ENCODE measurements around the gene RELT.

The RELT gene

GRCh38 chr11:73439002-73439843 lies 63.0 kb downstream of the RELT start:
- no peak for DNase-seq

DNA sequence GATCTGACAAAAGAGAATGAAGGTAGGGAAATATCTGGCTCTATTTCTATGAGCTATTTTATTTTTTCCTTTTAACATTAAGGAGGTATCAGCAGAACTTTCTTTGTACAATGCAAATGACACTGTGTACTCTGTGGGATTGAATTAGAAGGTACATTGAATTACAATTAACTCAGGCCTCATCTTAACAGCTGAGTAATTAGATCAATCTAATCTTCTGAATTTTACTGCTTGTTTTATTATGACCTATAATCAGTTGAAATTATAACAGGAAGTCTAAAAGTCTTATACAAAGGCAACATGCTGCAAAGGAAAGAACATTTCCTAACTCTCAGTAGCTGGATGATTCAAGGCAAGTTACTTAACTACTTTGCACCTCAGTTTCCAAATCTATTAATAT lies 69.8 kb downstream of the RELT start:
- DNase-seq: no peak

DNA sequence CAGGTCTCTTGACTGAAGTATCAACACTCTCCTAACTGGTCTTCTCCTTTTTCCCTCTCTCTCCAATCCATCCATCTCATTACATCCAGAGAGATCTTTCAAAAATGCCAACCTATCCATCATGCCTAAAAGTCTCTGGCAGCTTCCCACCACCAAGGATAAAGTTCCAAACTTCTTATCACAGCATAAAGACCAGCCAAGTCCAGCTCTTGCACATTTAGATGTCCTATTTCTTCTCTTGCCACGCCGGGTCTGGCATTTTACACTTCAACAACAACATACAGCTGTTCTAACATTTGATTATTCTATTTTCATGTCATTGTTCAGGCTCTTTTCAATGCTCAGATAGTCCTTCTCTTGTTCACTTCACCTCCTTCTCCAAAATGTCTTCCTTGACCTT lies 70.6 kb downstream of the RELT start:
- no peak for DNase-seq

Data from GF-D8 (cell line).